ENCODE data around the gene KLK6. TPM values are rescaled to one million over a fixed set of nuclear protein-coding genes. Genes with fewer than 3 reads are reported as not detected.

Gene KLK6
- total RNA-seq, 4 donors from 2014 or later = not detected

DNA sequence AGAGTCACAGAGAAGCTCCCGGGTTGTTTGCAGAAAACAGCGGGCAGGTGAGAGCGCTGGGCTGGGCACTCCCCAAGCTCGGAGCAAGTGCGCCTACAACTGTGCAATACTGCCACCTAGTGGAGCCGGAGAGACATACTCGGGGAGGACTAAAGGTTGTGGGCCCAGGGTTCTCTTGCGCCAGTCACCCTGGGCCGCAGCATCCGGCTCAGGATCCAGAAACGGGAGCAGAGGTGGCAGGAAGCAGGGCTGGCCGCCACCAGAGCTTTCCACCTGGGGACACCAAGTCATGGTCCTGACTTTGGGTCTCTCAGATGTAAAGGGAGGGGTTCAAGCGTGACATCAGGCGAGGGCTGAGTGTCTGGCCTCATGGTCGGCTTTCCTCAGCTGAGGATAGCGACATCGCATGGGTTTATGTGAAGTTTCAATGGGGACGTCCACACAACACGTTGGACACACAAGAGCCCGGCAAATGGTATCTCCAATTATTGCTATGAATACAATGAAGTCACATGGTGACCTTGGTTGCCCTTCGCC, 47.0 kb downstream of the KLK6 start:
- H3K36me3 ChIP-seq = no peaks in the 10 kb centered on the region
- peaks cover 3 to 15% of the 10 kb centered on the region in 2 donors for H3K4me1 ChIP-seq
- no peak overlapping the region for H3K4me3 ChIP-seq (replicated peaks in 1 of 3)
- TF ChIP-seq POLR2A (IDR thresholded peaks at IDR 0.05) = no peak
- TF ChIP-seq, protein P1, sequence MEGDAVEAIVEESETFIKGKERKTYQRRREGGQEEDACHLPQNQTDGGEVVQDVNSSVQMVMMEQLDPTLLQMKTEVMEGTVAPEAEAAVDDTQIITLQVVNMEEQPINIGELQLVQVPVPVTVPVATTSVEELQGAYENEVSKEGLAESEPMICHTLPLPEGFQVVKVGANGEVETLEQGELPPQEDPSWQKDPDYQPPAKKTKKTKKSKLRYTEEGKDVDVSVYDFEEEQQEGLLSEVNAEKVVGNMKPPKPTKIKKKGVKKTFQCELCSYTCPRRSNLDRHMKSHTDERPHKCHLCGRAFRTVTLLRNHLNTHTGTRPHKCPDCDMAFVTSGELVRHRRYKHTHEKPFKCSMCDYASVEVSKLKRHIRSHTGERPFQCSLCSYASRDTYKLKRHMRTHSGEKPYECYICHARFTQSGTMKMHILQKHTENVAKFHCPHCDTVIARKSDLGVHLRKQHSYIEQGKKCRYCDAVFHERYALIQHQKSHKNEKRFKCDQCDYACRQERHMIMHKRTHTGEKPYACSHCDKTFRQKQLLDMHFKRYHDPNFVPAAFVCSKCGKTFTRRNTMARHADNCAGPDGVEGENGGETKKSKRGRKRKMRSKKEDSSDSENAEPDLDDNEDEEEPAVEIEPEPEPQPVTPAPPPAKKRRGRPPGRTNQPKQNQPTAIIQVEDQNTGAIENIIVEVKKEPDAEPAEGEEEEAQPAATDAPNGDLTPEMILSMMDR (IDR thresholded peaks at IDR 0.05) = peak; percentile 52 to 94 (median 89)
- no peak overlapping the region for H3K27ac ChIP-seq
- no peaks in the 10 kb centered on the region for H3K27me3 ChIP-seq
- 33 to 40% methylated on average over 14 to 21 of the region's 21 CpGs for WGBS, 2 donors
- intact Hi-C loops (cut with DNase I) = loop anchor here (5.0 kb wide), 1 partner anchor 125 kb away; no protein-coding TSS in a partner anchor
- peak; percentile 79 to 86 for DNase-seq
- H3K9me3 ChIP-seq = no peaks in the 10 kb centered on the region

DNA sequence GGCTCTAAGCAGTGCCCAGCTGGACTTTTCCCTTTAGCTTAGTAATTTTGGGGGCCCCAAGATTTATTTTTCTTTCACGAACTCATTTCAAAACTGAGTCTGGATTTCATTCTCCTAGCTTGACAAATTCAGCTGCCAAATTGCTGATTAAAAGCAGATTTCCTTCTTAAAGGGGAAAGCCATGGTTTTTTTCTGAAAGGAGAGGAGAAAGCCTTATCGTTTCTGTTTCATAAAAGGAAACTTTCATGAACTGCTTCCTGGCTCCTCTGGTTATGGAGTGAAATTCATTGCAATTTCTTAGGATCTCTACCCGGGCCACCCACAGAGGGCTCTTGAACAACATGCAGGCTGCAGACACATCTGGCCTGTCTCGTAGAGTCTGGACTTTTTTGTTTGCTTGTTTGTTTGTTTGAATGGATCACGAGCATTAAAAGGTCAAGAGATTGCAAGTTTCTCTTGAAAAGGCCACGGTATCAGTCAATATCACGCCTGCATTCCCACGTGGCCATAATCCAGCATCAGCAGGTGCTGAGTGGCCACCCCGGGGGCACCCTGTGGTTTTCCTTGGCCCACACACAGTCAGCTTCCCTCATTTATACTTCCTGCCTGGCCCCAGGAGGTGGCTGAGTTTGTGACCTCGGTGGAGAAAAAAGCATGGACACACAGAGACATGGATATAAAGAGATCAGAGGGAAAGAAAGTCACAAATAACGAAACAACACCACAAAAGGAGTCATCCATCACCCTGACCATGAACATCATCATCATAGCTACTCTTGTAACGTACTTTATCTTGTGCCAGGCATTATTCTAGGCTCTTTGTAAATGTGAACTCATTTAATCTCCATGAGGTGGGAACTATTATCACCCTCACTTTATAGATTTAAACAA, 47.7 kb downstream of the KLK6 start:
- DNase-seq = no peak
- peaks cover 3 to 15% of the 10 kb centered on the region in 2 donors for H3K4me1 ChIP-seq
- WGBS, 2 donors = 10 to 24% methylated on average over 11 to 12 of the region's 12 CpGs
- H3K36me3 ChIP-seq = no peaks in the 10 kb centered on the region
- no peaks in the 10 kb centered on the region for H3K9me3 ChIP-seq
- no peak overlapping the region for H3K4me3 ChIP-seq (replicated peaks in 1 of 3)
- H3K27ac ChIP-seq = no peak overlapping the region
- no peaks in the 10 kb centered on the region for H3K27me3 ChIP-seq
- TF ChIP-seq, protein P1 (IDR thresholded peaks at IDR 0.05) = no peak
- TF ChIP-seq POLR2A (IDR thresholded peaks at IDR 0.05) = no peak
- intact Hi-C loops (cut with DNase I) = loop anchor here (5.0 kb wide), 1 partner anchor 124 kb away; no protein-coding TSS in a partner anchor

DNA sequence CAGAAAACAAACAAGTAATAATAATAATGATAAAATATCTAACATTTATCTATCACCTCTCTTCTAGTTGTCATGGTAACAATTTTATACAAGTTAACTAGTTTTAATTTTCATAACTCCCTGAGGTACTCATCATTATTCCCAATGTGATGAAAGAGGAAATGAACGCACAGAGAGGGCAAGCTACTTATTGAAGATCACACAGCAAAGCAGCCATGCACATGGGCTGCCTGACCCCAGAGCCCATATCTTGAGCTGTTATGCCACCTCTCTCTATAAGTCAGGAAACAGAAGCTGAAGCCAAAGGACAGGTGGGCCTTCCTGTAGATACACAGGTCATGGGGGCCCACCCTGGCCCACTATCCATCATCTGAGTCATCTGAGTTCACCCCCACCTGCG, 53.3 kb downstream of the KLK6 start:
- no peak for DNase-seq
- peaks cover 0 to 10% of the 10 kb centered on the region in 2 donors for H3K4me1 ChIP-seq
- no peak overlapping the region for H3K27ac ChIP-seq
- H3K27me3 ChIP-seq = no peaks in the 10 kb centered on the region
- H3K36me3 ChIP-seq = no peaks in the 10 kb centered on the region
- intact Hi-C loops (cut with DNase I) = no loop called here
- no peak for TF ChIP-seq POLR2A (IDR thresholded peaks at IDR 0.05)
- TF ChIP-seq, protein P1 (IDR thresholded peaks at IDR 0.05) = no peak
- H3K4me3 ChIP-seq (replicated peaks in 1 of 3) = no peak overlapping the region
- 74 to 88% methylated on average over 1 to 2 of the region's 2 CpGs for WGBS, 2 donors
- H3K9me3 ChIP-seq = no peaks in the 10 kb centered on the region

DNA sequence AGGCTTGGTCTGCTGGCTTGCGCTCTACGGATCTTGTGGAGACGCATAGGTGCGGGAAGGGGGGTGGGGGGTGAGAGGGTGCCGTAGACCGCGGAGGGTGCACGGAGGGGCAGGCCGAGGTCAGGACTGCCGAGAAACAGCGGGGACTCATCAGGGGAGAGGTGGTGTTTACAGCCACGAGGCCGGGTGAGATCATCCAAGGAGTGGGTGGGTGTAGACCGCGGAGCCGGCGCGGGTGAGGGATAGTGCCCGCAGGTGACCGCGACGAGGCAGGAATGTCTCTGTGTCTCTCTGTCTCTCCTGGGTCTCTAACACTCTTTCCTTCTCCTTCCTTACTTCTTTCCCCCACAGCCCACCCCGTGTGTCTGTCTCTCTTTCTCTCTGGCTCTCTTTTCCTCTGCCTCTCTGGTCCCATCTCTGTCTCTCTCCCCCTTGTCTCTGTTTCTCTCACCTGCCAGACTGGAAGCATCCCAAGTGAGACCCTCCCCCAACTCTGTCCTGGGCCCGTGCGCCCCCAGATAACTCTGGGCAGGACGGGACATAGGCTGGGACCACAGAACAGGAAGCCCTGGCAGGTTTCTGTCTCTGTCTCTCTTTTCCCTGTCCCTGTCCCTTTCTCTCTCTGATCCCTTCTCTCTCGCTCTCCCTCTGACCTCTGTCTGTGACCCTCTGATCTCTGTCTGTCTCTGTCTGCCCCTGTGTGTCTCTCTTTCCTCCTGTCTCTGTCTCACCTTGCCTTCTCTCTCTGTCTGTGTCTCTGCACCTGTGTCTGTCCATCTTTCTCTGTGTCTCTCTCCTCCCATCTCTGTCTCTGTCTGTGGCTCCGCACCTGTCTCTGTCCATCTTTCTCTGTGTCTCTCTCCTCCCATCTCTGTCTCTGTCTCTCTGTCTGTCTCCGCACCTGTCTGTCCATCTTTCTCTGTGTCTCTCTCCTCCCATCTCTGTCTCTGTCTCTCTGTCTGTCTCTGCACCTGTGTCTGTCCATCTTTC, 56.4 kb downstream of the KLK6 start:
- intact Hi-C loops (cut with DNase I) = no loop called here
- no peak overlapping the region for H3K4me3 ChIP-seq (replicated peaks in 1 of 3)
- TF ChIP-seq, protein P1 (IDR thresholded peaks at IDR 0.05) = no peak
- TF ChIP-seq POLR2A (IDR thresholded peaks at IDR 0.05) = no peak
- WGBS, 2 donors = 10 to 12% methylated on average over 21 to 29 of the region's 29 CpGs
- H3K27me3 ChIP-seq = no peaks in the 10 kb centered on the region
- H3K4me1 ChIP-seq = peaks cover 6 to 12% of the 10 kb centered on the region in 2 donors
- H3K27ac ChIP-seq = no peak overlapping the region
- no peak for DNase-seq
- no peaks in the 10 kb centered on the region for H3K9me3 ChIP-seq
- no peaks in the 10 kb centered on the region for H3K36me3 ChIP-seq

Measured in thyroid gland (tissue), 4 donors.